Measurements from ENCODE around the gene RBFOX1. TPM values are rescaled to one million over a fixed set of nuclear protein-coding genes. Genes with fewer than 3 reads are reported as not detected.

The RBFOX1 gene
- total and polyA plus RNA-seq, 2 experiments from 2014 or later, result 5.7 to 7.4 TPM

DNA sequence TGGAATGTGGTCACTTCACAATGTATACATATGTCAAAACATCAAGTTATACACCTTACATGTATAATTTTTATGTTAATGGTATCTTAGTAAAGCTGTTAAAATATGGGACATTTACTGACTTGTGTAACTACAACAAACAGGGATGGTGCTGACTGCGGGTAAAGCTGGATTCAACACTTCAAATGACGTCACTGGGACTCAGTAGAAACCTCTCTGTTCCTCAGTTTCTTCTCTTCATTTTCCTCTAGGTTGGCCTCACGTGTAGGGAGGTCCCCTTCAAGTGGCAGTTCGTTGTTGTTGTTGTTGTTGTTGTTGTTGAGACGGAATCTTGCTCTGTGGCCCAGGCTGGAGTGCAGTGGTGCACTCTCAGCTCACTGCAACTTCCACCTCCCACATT is 182.9 kb downstream of the RBFOX1 start:
- no peak for DNase-seq (ENCODE audit: low read depth in 1 of 2, low spot score in 1 of 2)
- Histone ChIP-seq H3K9me3 (ENCODE audit: low read depth) (no peaks in the 10 kb centered on the region), H3K27ac (no peak overlapping the region), H3K4me3 (no peak overlapping the region), H3K27me3 (no peaks in the 10 kb centered on the region), H3K4me1 (ENCODE audit: low read depth) (no peaks in the 10 kb centered on the region), H3K36me3 (no peaks in the 10 kb centered on the region)
- TF ChIP-seq, protein P1, sequence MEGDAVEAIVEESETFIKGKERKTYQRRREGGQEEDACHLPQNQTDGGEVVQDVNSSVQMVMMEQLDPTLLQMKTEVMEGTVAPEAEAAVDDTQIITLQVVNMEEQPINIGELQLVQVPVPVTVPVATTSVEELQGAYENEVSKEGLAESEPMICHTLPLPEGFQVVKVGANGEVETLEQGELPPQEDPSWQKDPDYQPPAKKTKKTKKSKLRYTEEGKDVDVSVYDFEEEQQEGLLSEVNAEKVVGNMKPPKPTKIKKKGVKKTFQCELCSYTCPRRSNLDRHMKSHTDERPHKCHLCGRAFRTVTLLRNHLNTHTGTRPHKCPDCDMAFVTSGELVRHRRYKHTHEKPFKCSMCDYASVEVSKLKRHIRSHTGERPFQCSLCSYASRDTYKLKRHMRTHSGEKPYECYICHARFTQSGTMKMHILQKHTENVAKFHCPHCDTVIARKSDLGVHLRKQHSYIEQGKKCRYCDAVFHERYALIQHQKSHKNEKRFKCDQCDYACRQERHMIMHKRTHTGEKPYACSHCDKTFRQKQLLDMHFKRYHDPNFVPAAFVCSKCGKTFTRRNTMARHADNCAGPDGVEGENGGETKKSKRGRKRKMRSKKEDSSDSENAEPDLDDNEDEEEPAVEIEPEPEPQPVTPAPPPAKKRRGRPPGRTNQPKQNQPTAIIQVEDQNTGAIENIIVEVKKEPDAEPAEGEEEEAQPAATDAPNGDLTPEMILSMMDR (IDR thresholded peaks at IDR 0.05; ENCODE audit: low read depth, low read length), result no peak

DNA sequence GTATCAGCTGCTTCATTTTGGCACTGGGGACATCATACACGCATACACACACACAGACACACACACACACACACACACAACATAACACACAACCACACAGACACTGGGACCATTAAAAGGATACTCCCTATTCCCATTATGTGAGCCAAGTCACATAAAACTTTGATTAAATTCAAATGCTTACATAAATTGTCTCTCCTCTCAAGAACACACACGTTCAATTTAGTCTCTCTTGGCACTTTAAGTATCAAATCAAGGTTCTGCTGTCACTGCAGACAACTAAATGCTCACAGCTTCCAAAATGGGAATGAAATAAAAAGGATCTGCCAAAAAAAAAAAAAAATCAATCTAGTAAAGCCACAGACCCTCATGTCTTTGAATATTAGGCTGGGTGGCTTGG is 184.9 kb downstream of the RBFOX1 start:
- Histone ChIP-seq H3K4me3 (no peak overlapping the region), H3K36me3 (no peaks in the 10 kb centered on the region), H3K27me3 (no peaks in the 10 kb centered on the region), H3K4me1 (ENCODE audit: low read depth) (no peaks in the 10 kb centered on the region), H3K27ac (no peak overlapping the region), H3K9me3 (ENCODE audit: low read depth) (no peaks in the 10 kb centered on the region)
- TF ChIP-seq, protein P1 (IDR thresholded peaks at IDR 0.05; ENCODE audit: low read depth, low read length), result no peak
- no peak for DNase-seq (ENCODE audit: low read depth in 1 of 2, low spot score in 1 of 2)

DNA sequence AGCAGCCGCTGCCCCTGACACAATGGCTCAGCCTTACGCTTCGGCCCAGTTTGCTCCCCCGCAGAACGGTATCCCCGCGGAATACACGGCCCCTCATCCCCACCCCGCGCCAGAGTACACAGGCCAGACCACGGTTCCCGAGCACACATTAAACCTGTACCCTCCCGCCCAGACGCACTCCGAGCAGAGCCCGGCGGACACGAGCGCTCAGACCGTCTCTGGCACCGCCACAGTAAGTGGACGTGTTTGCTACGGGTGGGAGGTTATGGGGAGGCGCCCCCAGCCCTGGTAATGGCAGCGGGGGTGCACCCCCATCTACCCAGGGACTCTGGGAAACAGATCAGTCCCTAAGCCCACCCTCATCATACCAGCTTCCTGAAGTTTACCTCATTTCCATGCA is 185.5 kb downstream of the RBFOX1 start:
- H3K27me3 ChIP-seq, result no peaks in the 10 kb centered on the region
- no peaks in the 10 kb centered on the region for H3K9me3 ChIP-seq (ENCODE audit: low read depth)
- H3K36me3 ChIP-seq, result no peaks in the 10 kb centered on the region
- no peak for DNase-seq (ENCODE audit: low read depth in 1 of 2, low spot score in 1 of 2)
- H3K27ac ChIP-seq, result no peak overlapping the region
- no peaks in the 10 kb centered on the region for H3K4me1 ChIP-seq (ENCODE audit: low read depth)
- TF ChIP-seq, protein P1 (IDR thresholded peaks at IDR 0.05; ENCODE audit: low read depth, low read length), result no peak
- H3K4me3 ChIP-seq, result no peak overlapping the region

DNA sequence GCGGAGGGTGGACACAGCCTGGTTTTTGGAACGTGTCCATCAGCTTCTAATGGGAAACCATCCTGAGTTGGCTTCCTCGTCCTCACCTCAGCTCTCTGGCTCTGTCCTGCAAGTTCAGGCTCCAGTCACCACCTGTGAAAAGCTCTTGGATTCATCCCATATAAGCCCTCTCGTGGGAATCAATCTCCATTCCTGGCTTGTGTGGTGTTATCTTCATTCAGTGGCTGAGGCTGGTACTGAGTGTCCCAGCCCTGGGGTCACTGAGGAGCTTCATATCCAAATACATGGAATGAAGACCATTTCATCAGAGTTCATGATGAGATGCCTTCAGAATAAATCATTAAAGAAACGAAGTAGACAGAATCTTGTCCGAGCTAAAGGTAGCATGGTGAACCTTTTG is 189.2 kb downstream of the RBFOX1 start:
- Histone ChIP-seq H3K27ac (no peak overlapping the region), H3K9me3 (ENCODE audit: low read depth) (no peaks in the 10 kb centered on the region), H3K4me3 (no peak overlapping the region), H3K4me1 (ENCODE audit: low read depth) (peaks cover 9% of the 10 kb centered on the region), H3K36me3 (no peaks in the 10 kb centered on the region), H3K27me3 (no peaks in the 10 kb centered on the region)
- no peak for DNase-seq (ENCODE audit: low read depth in 1 of 2, low spot score in 1 of 2)
- TF ChIP-seq, protein P1 (IDR thresholded peaks at IDR 0.05; ENCODE audit: low read depth, low read length), result no peak

DNA sequence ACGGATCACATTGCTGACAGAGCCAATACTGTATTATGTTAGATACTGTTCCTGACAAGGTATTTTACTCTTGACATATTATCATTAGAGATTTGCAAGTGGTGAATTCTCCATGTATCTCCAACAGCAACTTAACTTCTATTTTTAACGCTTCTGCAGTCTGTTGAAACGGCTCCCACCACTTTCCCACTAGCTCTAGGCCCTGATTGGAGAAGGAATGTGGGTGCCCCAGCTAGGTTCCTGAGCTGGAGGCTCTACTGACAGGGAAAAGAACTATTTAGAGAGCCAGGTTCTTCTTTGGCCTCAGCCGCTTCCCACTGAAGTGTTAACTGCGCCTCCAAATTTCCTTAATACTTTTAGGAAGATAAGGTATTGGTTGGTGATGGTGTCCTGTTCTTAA is 191.8 kb downstream of the RBFOX1 start:
- Histone ChIP-seq H3K27ac (peak overlapping the region; percentile 29), H3K9me3 (ENCODE audit: low read depth) (no peaks in the 10 kb centered on the region), H3K4me1 (ENCODE audit: low read depth) (peaks cover 9% of the 10 kb centered on the region), H3K36me3 (no peaks in the 10 kb centered on the region), H3K4me3 (no peak overlapping the region), H3K27me3 (no peaks in the 10 kb centered on the region)
- peak in 1 of 2 donors; percentile 38 for DNase-seq (ENCODE audit: low read depth in 1 of 2, low spot score in 1 of 2)
- TF ChIP-seq, protein P1 (IDR thresholded peaks at IDR 0.05; ENCODE audit: low read depth, low read length), result no peak

DNA sequence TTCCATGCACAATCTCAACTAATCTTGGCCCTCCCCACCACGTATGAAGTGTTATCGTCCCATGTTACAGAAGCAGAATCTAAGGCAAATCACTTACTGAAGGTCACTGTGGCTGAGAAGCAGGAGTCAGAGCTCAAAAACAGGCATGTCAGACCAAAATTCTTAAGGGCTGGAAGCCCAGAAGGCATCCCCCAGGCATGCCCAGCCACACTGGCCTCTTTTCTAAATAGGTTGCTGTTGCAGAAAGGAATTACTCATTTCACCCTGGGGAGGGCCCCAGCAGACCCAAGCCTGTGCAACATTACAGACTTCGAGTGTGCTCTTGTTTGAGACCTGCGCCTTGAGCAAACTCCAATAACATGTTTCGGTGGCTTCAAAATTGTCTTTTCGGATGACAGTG is 194.1 kb downstream of the RBFOX1 start:
- H3K36me3 ChIP-seq, result no peaks in the 10 kb centered on the region
- H3K27ac ChIP-seq, result no peak overlapping the region
- H3K9me3 ChIP-seq (ENCODE audit: low read depth), result no peaks in the 10 kb centered on the region
- H3K4me3 ChIP-seq, result no peak overlapping the region
- TF ChIP-seq, protein P1 (IDR thresholded peaks at IDR 0.05; ENCODE audit: low read depth, low read length), result no peak
- no peak for DNase-seq (ENCODE audit: low read depth in 1 of 2, low spot score in 1 of 2)
- peaks cover 9% of the 10 kb centered on the region for H3K4me1 ChIP-seq (ENCODE audit: low read depth)
- H3K27me3 ChIP-seq, result no peaks in the 10 kb centered on the region
